Measurements from ENCODE around the gene MEX3D.

DNA sequence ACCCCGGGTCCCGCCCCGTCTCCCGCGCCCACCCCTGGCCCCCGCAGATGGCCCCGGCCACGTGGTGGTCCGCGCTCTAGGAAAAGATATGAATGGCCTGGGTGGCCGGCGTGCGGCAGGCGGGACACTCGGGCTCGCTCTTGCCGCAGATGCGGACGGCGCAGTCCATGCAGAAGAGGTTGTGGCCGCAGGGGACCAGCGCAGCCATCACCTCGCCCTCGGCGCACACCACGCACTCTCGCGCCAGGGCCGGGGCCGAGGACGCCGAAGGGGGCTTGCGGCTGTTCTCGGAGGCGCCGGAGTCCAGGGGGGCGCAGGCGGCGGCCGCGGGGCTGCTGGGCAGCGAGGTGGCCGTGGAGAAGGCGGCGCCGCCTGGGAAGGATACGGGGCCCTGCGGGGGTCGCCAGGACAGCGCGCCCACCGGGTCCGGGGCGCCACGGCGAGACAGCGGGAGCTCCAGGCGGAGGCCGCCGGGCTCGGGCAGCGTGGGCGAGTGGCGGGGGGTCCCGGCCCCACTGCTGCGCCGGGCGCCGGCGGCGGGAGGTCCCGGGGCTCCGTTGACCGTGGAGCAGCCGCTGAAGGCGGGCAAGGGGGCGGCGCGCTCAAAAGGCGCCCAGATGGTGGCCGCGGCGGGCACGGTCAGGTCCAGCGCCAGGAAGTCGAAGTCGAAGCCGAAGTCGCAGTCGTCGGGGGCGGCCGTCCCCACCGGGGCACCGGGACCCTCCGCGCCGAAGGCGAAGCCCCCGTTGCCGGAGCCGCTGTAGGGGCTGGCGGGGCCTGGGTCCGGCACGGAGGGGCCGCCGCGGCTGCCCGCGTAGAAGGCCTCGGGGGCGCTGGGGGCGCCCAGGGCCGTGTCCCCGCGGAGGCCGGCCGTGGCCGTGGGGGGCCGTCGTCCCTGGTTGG is 12.4 kb downstream of the MEX3D start:
- no peak for TF ChIP-seq CTCF (optimal IDR thresholded peaks at IDR 0.05 in 1 of 3, IDR thresholded peaks at IDR 0.05 in 1 of 3, conservative IDR thresholded peaks at IDR 0.05 in 1 of 3; ENCODE audit: extremely low read depth in 1 of 3, insufficient read depth in 2 of 3, low read length in 3 of 3)
- TF ChIP-seq EZH2 (IDR thresholded peaks at IDR 0.05; ENCODE audit: low read length) = no peak

Data from keratinocyte (primary cell).